Measurements from ENCODE around the gene ZC3H6.

GRCh38 chr2:112301171-112301584, 25.8 kb downstream of the ZC3H6 start:
- TF ChIP-seq CTCF (IDR thresholded peaks at IDR 0.05; ENCODE audit: insufficient read depth, low read length) (no peak), REST (IDR thresholded peaks at IDR 0.05; ENCODE audit: insufficient replicate concordance, low read depth) (no peak), POLR2AphosphoS5 (IDR thresholded peaks at IDR 0.05; ENCODE audit: low read depth) (no peak), GABPA (IDR thresholded peaks at IDR 0.05; ENCODE audit: low read depth) (no peak), SPI1 (IDR thresholded peaks at IDR 0.05; ENCODE audit: borderline replicate concordance, low read depth) (no peak)
